GM12891 (cell line): ENCODE results near the gene ATG10.

Experiments used
- PAX5 ChIP-seq: IDR thresholded peaks from 2 replicates; pipeline ENCODE4 v1.6.1; 2011; ENCODE audit warnings: low read length, moderate library complexity, mild to moderate bottlenecking; ENCODE audit not compliant: insufficient read depth, severe bottlenecking
- POLR2A ChIP-seq: IDR thresholded peaks from 2 replicates; pipeline ENCODE4 v1.6.1; 2011; ENCODE audit warnings: low read depth, low read length, control low read depth
- POLR2AphosphoS5 ChIP-seq: IDR thresholded peaks from 2 replicates; pipeline ENCODE4 v1.6.1; 2011; ENCODE audit warnings: low read depth, low read length, control low read depth
- POU2F2 ChIP-seq: IDR thresholded peaks from 2 replicates; pipeline ENCODE4 v1.6.1; 2011; ENCODE audit warnings: low read depth, mild to moderate bottlenecking, control low read depth, low read length, moderate library complexity
- TAF1 ChIP-seq: IDR thresholded peaks from 2 replicates; pipeline ENCODE4 v1.6.1; 2011; ENCODE audit warnings: low read depth, low read length, control low read depth

DNA sequence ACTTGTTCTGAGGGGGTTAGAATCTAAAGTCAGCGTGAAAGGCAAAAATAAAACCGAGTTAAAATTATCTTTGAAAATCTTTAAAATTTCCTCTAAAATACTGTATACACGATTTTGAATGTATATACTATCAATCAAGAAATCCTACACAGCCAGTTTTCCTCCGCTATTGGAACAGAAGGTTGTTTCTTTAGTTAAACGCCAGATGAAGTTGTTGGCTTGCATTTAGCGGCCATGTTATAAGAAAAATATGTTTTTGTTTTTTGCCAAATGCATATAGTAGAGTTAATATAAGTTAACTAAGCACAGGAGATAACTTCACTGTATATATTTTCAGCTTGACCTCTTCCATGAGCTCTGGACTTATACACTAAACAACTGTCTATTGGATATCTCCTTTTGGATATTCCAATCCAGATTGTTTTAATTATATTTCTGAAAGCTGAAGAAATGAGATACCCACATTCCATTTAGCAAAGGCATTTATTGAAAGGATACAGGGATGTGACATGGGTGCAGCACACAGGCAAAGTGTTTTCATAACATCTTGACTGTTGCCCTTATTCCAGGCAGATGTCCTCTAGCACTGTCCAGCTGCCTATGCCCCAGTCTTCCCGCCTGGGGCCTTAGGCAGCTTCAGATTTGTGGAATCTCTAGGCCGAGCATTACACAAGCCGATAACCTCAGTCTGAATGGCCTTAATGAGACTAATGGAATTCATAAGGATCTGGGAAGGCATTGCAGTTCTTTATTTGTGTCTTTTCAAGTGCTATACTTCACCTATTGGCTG lies 10.0 kb upstream of the ATG10 start:
- no peak for TF ChIP-seq POLR2A
- no peak for TF ChIP-seq POLR2AphosphoS5
- no peak for TF ChIP-seq TAF1
- TF ChIP-seq PAX5: no peak
- TF ChIP-seq POU2F2: no peak
